Heart right ventricle (tissue), 16 donors: ENCODE data around the gene PLA2G2D. TPM values are rescaled to one million over a fixed set of nuclear protein-coding genes. Genes with fewer than 3 reads are reported as not detected.

ENCODE experiments used
- ATAC-seq, 8 donors: fragments of 200-7000 bp; cut with Tn5 transposase; one replicate each; pipeline ENCODE4 v1.9.1; 2020; ENCODE audit warnings: mild to moderate bottlenecking in 8 of 8, moderate library complexity in 8 of 8, moderate number of reproducible peaks in 1 of 8
- DNase-seq, 2 donors: peaks; one replicate each; pipeline ENCODE4 v3.0.0-alpha.2; 2020
- H3K27ac ChIP-seq, 10 donors: fragments of 200-600 bp; sonication (generic) in 2 of 10; one replicate each; pipeline versions ENCODE4 v1.5.0 to v1.8.0; 2020 to 2022; ENCODE audit warnings: mild to moderate bottlenecking in 3 of 10
- H3K27me3 ChIP-seq, 7 donors: fragments of 200-600 bp; one replicate each; pipeline ENCODE4 v1.8.0; 2021 to 2022; ENCODE audit warnings: mild to moderate bottlenecking in 2 of 7
- H3K36me3 ChIP-seq, 9 donors: fragments of 200-600 bp; sonication (generic) in 1 of 9; one replicate each; pipeline versions ENCODE4 v1.5.0 to v1.8.0; 2020 to 2022; ENCODE audit warnings: mild to moderate bottlenecking in 2 of 9
- H3K4me1 ChIP-seq, 9 donors: fragments of 200-600 bp; sonication (generic) in 1 of 9; one replicate each; pipeline versions ENCODE4 v1.5.0 to v1.8.0; 2020 to 2022; ENCODE audit warnings: mild to moderate bottlenecking in 4 of 9
- H3K4me3 ChIP-seq, 10 donors: fragments of 200-600 bp; sonication (generic) in 2 of 10; one replicate each; pipeline versions ENCODE4 v1.5.0 to v1.8.0; 2020 to 2022; ENCODE audit warnings: mild to moderate bottlenecking in 7 of 10, moderate library complexity in 2 of 10
- H3K9me3 ChIP-seq, 11 donors: fragments of 200-600 bp in 10 of 11; sonication (generic) in 2 of 11; one replicate each; pipeline versions ENCODE4 v1.5.0 to v1.8.0; 2013 to 2022; ENCODE audit warnings: mild to moderate bottlenecking in 2 of 11, control low read depth in 1 of 11, moderate library complexity in 1 of 11
- WGBS, 2 donors: extraction: QIAGEN DNeasy Blood & Tissue Kit; methylation state at CpG; one replicate each; pipeline ENCODE4 v1.1.7; 2013; ENCODE audit warnings: inconsistent platforms in 1 of 2; 5-methylcytosine and 5-hydroxymethylcytosine counted together
- intact Hi-C, 10 donors: fragments of 100-400 bp; cut with DNase I; formaldehyde crosslinking; loops; one replicate each; pipeline versions ENCODE4 v1.11.1 to v1.14.2; 2022
- polyA plus RNA-seq, 2 donors: library from polyadenylated mRNA; stranded (reverse); fragments of 200-250 nt; gene quantifications; one replicate each; pipeline ENCODE4 v1.2.3, GENCODE V29; 2013
- total RNA-seq, 10 donors: library from RNA; stranded (reverse); fragmentation: NEBNext Ultra II Directional in 3 of 10; extraction: Animal tissue kit (Norgen Biotek cat#: 25700) in 3 of 10; gene quantifications; one replicate each; pipeline versions ENCODE4 v1.2.1 to v1.2.4, GENCODE V29; 2021 to 2023
- TF ChIP-seq, protein P1 (sequence below), 9 donors: fragments of 200-600 bp; sonication (generic) in 2 of 9; IDR thresholded peaks; one replicate each; pipeline versions ENCODE4 v1.5.0 to v1.8.0; 2021 to 2022; ENCODE audit warnings: antibody characterized with exemption in 9 of 9, mild to moderate bottlenecking in 5 of 9, moderate library complexity in 1 of 9
- donor health status: Arrhythmogenic right ventricular cardiomyopathy.
- donor health status: ischemic (EF 13 %, LVEDD 7.1; RV severe dilation, severe dysfunction).
- donor health status: healthy with polysubstance abuse.
- donor health status: DM: no; HTN: yes; CAD: no.
- donor health status: DM: no; HTN: no; CAD: no.
- donor health status: ischemic (EF 25% LVEDD 6.9; RV normal size, moderate dysfunction).
- donor health status: ischemic (EF 25% LVEDD 5.7; RV mildly dilated, moderate dysfunction).
- donor health status: healthy.
- donor health status: DM: yes; HTN: yes; CAD: no.
- donor health status: Ischemic cardiomyopathy.
- donor health status: ischemic (EF 35%, LVEDD 5.7; RV mildly dilated, moderate dysfunction).
- donor health status: nonischemic (EF 11% LVEDD 7.7; RV severe dilation, severe dysfunction).
- donor health status: DM: yes; HTN: yes; CAD: no.
- donor health status: PGD.
- donor health status: ischemic (EF 29% LVEDD 5.4; RV normal size, mild dysfunction).
- donor health status: nonischemic (EF 23%, LVEDD 6.1; RV moderate dilation, normal function).

PLA2G2D gene
- total and polyA plus RNA-seq, 12 donors, result 1.1 TPM; not detected in 11

DNA sequence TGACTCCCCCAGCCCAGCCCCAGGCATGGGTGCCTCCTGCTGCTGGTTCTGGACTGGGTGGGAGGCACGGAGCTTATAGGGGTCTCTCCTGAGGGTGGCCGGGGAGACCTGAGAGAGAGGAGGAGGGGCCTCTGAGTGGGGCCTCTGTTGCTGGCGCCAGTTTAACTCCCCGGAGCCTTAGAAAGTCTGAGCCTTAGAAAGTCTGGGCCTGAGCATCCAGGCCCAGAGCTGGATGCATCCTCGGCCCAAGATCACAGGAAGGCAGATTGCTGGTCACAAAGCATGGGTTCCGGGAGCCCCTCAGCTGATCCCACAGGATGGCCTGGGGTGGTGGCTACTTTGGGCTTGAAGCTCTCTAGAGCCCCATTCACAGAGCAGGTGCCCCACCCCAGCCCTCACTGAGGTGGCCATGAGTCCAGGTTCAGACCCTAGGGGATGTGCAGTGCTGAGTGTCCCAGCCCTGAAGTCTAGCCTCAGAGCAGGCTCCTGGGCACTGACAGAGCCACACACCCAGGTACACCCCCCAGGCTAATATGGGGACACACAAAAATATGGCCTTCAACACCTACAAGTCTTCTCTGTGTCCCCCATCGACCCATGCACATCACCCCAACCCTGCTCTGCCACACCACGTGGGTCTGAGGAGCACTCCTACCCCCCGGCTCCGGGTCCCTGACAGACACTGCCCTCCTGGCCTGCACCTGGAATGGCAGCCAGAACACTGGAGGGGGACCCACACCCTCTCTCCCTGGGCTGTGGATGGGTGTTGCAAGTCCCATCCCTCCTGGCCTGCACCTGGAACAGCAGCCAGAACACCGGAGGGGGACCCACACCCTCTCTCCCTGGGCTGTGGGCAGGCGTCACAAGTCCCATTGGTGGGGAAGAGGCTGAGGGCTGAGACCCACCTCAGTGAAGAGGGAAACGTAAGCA, 29.5 kb upstream of the PLA2G2D start:
- DNase-seq, result no peak
- peaks cover 0 to 20% (median 0%) of the 10 kb centered on the region in 7 donors for H3K27me3 ChIP-seq
- TF ChIP-seq, protein P1, sequence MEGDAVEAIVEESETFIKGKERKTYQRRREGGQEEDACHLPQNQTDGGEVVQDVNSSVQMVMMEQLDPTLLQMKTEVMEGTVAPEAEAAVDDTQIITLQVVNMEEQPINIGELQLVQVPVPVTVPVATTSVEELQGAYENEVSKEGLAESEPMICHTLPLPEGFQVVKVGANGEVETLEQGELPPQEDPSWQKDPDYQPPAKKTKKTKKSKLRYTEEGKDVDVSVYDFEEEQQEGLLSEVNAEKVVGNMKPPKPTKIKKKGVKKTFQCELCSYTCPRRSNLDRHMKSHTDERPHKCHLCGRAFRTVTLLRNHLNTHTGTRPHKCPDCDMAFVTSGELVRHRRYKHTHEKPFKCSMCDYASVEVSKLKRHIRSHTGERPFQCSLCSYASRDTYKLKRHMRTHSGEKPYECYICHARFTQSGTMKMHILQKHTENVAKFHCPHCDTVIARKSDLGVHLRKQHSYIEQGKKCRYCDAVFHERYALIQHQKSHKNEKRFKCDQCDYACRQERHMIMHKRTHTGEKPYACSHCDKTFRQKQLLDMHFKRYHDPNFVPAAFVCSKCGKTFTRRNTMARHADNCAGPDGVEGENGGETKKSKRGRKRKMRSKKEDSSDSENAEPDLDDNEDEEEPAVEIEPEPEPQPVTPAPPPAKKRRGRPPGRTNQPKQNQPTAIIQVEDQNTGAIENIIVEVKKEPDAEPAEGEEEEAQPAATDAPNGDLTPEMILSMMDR (IDR thresholded peaks at IDR 0.05), result no peak

DNA sequence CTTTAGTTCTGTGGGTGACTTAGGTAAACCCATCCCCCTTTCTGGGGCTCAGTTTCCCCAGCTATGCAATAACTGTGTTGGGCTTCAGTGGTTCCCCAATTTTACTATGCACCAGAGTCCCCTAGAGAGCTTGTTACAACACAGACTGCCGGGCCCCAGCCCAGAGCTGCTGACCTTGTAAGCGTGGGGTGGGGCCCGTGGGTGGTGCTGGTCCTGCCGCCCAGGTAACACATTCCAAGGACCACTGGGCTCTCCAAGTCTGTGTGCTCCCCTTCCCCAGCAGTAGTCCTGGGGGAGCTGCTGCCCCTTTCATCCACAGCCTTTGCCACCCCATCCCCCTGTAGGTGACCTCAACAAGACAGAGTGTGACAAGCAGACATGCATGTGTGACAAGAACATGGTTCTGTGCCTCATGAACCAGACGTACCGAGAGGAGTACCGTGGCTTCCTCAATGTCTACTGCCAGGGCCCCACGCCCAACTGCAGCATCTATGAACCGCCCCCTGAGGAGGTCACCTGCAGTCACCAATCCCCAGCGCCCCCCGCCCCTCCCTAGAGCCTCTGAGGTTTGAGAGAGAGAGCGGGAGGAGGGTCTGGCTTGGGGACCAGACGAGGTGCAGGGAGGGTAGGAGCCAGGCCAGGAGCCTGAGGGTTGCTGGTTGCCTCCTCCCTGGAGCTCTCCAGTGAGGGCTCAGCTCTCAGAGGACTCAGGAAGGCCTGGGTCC, 28.7 kb upstream of the PLA2G2D start:
- WGBS, 2 donors, result 79 to 83% methylated on average over 13 of the region's 13 CpGs
- no peak for ATAC-seq
- TF ChIP-seq, protein P1 (IDR thresholded peaks at IDR 0.05), result no peak
- Histone ChIP-seq H3K4me1 (peaks cover 3 to 19% (median 13%) of the 10 kb centered on the region in 9 donors), H3K9me3 (no peaks in the 10 kb centered on the region), H3K27ac (no peak overlapping the region), H3K36me3 (no peaks in the 10 kb centered on the region), H3K4me3 (no peak overlapping the region), H3K27me3 (peaks cover 0 to 20% (median 0%) of the 10 kb centered on the region in 7 donors)
- DNase-seq, result no peak
- intact Hi-C loops, result loop anchor here in 1 of 10 donors (5.0 kb wide), 1 partner anchor 41 kb away; no protein-coding TSS in a partner anchor

More for the DNA sequence above, 29.5 kb upstream of the PLA2G2D start:
- no peaks in the 10 kb centered on the region for H3K36me3 ChIP-seq
- no peak overlapping the region for H3K4me3 ChIP-seq
- 85 to 87% methylated on average over 13 of the region's 13 CpGs for WGBS, 2 donors
- H3K9me3 ChIP-seq, result no peaks in the 10 kb centered on the region
- H3K4me1 ChIP-seq, result peaks cover 3 to 21% (median 15%) of the 10 kb centered on the region in 9 donors
- intact Hi-C loops, result loop anchor here in 1 of 10 donors (5.0 kb wide), 1 partner anchor 42 kb away; no protein-coding TSS in a partner anchor
- no peak overlapping the region for H3K27ac ChIP-seq
- no peak for ATAC-seq

DNA sequence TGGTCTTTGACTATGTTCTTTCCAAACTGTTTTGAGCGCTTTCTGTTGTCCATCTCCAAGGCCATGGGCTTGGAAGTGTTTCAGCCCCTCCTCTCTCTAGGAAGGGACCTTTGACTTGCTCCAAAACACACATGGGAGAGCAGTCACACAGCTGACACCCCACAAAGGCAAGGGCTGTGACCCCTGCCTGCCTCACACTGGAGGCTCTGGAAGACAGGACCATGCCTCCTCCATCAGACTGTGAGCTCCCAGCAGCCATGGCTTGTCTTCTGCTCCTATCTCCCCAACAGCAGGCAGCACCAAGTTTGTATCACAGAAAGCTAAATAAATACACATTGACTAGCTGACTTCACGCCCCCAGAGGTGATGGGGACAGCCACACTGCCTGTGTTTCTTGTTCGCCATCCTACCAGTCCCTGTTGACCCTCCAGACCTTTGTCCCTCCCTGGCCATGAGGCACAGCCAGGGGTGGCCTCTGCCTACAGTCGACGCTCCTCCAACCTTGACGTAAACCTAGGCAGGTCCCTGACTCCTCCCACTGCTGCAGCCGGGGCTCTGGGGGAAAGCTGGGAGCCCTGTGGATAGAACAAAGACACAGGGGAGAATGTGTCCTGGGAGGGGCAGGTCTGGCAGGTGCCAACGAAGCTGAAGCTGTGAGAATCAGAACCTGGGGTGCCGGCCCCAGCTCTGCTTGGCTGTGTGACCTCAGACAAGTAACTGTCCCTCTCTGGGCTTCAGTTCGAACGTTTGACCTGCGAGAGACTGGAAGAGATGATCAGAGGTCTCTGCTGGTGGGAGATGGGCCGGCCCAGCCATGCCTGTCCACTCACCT, 24.6 kb upstream of the PLA2G2D start:
- peaks cover 0 to 11% (median 0%) of the 10 kb centered on the region in 7 donors for H3K27me3 ChIP-seq
- no peaks in the 10 kb centered on the region for H3K36me3 ChIP-seq
- peaks cover 0 to 6% (median 0%) of the 10 kb centered on the region in 9 donors for H3K4me1 ChIP-seq
- ATAC-seq (no peak), DNase-seq (no peak)
- TF ChIP-seq, protein P1 (IDR thresholded peaks at IDR 0.05), result no peak
- no peak overlapping the region for H3K27ac ChIP-seq
- 71 to 72% methylated on average over 13 of the region's 13 CpGs for WGBS, 2 donors
- H3K4me3 ChIP-seq, result no peak overlapping the region
- no peaks in the 10 kb centered on the region for H3K9me3 ChIP-seq
- intact Hi-C loops, result loop anchor here in 1 of 10 donors (5.0 kb wide), 1 partner anchor 37 kb away; no protein-coding TSS in a partner anchor
